ENCODE results near the gene INCENP.

INCENP gene

DNA sequence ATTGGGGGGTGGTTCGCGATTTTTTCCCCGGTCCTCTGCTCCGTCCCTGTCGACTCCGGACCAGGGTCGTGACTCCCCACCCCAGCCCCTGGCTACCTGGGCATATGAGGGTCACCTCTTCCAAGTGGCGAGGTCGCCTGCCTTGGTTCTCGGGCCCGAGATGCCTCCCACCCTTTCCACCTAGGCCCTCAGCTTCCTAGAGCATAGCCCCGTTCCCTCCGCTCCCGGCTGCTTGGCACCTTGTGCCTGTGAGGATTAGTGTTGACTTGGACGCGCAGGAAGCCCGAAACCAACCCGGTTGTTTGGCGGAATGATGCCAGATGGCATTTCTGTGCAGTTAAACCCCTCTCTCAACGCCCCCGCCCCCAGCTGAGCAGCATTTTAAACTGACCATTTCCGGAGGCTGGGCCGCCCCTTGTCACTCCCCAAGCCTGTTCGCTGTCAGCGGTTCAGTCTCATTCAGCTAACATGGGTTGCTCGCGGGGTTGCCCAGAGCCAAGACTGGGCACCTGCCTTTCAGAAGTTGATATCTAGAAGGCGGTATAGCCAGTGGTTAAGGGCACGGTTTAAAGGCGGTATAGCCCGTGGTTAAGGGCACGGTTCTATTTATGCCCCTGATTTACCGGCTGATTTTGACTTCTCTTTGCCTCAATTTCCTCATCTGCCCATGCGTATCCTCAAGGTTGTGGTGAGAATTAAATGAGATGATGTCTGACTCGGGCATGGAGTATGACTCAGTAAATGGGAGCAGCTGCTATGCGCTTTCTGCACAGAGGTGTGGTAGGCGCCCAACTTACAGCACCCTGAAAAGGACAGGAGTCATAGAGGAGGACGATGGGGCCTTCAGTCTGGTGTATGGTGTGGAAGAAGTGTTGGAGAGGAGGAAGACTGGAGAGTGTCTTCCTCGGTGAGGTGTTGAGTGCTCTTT lies 639 bp downstream of the INCENP start:
- peak; percentile 53 for DNase-seq

DNA sequence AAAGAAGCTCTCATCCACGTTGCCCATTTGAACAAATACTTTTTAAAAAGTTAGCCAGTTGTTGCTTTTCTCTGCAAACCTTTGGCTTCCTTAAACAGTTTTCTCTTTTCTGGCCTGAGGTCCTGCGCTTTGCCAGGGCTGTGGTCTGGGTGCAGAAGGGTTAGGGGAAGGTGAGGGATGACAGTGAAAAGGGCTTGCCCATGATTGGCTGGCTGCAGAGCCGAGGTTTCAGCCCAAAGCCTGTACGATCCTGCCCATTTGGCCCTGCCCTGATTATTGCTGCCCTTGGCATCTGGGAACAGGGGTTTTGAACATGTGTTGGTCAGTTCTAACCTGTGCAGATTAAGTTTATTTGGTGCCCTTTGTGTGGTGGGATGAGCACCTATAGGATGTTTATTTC lies 1.5 kb downstream of the INCENP start:
- no peak for DNase-seq

DNA sequence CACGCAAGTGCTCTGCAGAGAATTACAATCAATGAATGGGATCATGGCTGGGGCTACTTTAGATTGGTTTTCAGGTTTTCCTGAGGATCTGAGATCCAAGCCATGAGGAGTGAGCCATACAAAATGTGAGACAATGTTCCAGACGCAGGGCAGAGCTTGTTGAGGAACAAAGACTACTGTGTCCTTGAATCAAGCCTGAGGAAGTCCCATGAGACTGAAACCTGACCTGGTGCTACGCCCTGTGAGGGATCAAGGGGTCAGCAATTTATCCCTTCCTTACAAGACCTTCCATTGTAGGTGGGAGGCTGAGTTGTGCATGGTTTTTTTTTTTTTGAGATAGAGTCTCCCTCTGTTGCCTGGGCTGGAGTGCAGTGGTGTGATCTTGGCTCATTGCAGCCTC lies 2.1 kb downstream of the INCENP start:
- no peak for DNase-seq

DNA sequence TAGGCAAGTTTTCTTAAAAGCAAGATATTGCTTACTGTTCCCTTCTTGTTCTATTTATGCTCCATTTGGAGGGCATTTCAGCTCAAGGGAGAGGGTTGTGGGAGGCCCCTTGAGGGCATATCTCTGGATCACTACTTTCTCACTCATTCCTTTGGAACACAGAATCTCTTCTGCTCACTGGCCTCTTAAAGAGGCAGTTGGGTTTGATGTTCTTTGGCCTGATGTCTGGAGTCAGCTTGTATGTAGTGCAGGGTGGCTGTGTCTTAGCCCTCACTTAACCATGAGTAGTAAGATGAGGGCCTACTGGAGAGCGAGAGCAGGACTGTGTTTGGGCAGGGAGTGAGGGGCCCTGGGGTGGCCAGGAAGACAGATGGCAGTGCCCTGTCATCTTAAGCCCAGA lies 3.6 kb downstream of the INCENP start:
- DNase-seq = no peak

DNA sequence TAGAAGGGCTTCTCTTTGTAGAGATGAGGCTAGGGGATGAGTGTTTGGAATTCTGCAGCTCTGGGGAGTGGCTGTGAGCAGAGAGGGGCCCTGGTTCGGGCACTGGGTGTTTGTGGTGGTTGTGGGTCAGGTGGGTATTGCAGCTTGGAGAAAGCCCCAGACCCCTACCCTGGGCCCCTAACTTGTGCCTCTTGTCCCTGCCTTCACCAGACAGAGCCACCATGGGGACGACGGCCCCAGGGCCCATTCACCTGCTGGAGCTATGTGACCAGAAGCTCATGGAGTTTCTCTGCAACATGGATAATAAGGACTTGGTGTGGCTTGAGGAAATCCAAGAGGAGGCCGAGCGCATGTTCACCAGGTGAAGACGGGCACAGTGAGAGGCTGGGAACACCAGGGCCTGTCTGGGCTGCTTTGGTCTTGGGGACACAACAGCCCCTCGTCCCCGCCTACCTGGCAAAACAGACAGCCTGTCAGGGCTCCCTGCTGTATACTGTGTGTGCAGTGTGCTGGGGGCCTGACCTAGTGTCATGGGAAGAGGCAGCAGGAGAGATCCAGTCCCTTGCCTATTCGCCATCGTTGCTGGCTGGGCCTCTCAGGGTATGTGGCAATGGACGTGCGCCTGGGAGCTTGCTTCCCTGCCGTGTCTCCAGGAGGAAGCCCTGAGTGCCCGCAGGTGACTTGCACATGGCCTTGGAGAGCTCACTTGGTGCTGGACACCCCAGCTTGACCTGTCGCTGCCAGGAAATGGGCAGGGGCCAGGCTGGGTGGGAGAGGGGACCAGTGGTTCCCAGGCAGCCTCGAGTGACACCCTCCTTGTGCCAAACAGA lies 4.3 kb downstream of the INCENP start:
- no peak for DNase-seq

DNA sequence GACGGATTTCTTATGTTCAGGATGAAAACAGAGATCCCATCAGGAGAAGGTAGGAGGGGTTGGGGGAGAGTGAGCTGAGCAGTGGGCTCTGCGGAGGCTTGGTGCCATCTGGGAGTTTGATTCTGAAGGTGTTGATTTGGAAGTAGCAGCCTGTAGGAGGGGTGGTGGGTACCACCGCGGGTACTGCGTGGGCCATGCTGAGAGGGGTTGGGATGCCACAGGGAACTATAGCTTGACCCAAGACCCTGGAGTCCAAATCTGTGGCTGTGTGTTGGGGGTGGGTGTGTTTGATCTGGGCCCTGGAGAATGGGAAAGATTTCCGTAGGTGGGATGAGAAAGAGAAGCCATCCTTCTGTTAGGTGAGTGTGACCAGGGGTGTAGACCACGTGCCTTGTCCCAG lies 5.0 kb downstream of the INCENP start:
- DNase-seq = no peak

DNA sequence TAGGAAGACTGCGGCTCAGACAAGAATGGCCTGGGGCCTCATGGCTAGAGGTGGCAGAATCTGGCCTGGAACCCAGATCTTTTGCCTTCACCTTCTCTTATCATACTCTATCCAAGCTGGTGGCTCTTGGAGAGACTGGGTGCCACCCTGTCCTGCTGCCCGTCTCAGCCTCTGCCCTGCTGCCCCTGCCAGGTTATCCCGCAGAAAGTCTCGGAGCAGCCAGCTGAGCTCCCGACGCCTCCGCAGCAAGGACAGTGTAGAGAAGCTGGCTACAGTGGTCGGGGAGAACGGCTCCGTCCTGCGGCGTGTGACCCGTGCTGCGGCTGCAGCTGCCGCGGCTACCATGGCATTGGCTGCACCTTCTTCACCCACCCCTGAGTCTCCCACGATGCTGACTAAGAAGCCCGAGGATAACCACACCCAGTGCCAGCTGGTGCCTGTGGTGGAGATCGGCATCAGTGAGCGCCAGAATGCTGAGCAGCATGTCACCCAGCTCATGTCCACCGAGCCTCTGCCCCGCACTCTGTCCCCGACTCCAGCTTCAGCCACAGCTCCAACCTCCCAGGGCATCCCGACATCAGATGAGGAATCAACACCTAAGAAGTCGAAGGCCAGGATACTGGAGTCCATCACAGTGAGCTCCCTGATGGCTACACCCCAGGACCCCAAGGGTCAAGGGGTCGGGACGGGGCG lies 5.9 kb downstream of the INCENP start:
- DNase-seq = no peak

DNA sequence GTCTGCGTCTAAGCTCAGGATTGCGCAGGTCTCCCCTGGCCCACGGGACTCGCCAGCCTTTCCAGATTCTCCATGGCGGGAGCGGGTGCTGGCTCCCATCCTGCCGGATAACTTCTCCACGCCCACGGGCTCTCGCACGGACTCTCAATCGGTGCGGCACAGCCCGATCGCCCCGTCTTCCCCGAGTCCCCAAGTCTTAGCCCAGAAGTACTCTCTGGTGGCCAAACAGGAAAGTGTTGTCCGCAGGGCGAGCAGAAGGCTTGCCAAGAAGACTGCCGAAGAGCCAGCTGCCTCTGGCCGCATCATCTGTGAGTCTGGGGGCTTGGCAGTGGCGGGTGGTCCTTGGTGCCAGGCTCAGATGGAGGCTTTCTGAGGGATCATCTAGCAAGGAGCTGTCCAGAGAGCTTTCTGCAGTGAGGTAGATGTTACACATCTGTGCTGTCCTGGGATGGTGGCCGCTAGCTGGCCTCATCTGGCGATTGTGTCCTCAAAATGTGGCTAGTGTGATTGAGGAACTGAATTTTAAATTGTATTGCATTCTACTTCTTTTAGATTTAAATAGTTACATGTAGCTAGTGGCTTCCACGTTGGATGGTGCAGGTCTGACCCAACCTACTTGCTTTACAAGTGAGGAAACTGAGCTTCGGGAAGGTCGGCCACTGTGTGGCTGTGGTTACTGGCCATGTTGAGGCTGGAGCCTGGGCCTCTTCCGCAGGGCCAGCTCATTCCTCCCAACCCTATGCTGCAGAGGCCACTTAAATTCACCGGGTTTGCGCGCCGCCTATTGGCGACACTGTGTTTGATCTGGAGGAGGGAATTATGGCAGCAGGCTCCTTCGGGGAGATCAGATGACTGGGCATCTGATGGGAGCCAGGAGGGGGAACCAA lies 6.7 kb downstream of the INCENP start:
- no peak for DNase-seq

DNA sequence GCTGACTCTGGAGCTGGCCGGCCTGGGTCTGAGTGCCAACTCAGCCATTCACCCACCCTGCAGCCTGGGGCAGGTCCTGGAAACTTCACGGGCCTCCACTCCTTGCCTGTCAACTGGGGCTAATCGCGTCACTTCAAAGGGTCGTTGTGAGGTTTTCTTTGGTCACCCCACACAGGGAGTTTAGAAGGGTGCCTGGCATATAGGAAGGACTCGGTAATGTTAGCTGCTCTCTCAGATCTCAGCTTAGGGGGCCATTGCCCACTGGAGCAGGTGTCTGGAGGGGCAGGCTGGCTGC lies 7.3 kb downstream of the INCENP start:
- no peak for DNase-seq

DNA sequence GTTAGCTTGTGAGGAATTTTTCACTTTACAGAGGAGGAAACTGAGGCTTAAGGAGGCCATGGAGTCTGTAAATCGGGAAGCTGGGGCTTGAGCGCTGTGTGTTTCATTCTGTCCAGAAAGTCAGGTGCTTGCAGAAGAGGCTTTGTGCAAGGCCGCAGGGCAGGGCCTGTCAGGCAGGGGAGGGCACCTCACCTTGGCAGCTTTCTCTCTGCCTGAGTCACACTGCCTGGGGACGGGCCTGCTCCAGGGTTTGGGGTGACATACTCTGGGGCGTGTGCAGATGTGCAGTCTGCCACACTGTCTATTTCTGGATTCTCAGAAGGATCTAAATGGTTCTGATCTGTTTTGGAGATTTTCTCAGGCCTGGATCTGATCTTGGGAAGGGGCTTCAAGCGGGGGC lies 8.4 kb downstream of the INCENP start:
- no peak for DNase-seq

DNA sequence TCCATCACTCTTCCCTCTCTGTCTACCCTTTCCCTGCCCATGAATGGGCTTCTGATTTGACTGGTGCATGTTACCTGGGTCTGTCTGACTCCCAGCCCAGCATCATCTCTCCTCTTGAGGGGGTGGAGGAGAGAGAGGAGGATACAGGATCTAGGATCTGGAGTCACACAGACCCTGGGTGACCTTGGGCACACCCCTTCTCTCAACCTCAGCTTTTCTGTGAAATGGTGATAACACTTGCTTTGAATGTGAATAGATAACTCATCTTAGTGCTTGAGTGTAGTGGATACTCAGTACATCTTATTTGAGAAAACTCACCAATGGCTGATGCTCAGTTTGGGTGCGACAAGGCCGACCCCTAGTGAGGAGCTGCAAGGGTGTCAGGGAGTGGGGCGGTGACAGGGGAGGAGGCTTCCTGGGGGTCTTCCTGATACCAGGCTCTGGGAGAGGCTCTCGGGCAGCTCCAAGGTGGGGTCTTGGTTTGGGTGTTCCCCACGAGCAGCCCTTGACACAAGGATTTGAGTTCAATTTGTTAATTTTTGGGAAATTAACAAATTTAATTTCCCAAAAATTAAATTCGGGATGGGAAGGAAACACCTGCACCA lies 9.0 kb downstream of the INCENP start:
- DNase-seq = no peak

DNA sequence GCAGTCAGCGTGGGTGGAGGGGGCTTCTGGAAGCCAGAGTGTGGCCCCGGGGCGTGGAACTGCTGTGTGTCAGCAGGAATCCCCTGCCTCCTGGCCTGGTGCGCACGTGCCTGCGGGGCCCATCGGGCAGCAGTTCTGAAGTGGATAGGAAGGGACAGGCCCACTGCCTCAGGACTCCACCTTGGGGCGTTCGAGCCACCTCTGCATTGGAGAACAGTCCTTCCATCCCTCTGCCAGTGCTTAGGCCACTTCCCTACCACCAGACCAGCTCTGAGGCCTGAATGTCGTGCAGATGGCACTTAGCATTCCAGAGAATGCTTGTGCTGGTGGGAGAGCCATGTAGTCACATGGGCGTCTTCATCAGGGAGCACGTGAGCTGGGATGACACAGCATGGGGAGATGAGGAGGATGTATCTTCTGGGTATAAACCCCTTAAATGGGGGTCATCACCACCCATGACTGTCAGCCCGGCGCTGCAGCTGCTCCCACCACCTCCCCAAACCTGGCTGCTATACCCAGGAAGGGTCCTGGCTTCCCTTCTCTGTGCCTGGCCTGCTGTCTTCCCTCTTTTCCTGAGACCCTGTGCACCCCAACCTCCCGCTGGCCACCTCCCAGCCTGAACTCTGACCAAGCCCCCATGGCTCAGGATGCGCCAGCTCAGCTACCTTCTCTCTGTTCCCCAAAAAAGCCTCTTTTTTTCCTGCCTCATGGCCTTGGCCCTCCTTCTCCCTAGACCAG lies 9.7 kb downstream of the INCENP start:
- DNase-seq = no peak

DNA sequence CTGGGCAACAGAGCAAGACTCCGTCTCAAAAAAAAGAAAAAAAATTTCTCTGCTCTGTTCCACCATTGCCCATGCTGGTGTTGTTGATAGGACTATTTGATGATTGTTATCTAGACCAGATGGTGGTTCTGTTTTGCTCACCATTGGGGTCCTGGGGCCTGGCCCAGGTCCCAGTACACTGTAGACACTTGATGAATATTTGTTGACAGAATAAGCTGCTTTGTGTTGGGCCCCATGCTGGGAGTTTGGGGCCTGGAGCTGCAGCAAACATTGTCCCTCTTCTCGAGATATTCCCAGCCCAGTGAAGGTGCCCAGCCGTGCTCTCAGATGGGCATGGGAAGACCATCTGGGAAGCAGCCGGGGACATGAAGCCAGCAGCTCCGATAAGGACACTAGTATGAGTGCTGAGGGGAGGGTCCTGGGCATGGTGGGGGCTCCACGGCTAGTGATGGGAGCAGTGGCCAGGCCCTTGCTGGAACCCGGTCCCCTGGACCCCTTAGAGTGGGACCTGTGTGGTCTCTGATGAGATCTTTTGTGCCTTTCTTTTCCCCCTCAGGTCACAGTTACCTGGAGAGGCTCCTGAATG lies 13.6 kb downstream of the INCENP start:
- no peak for DNase-seq

DNA sequence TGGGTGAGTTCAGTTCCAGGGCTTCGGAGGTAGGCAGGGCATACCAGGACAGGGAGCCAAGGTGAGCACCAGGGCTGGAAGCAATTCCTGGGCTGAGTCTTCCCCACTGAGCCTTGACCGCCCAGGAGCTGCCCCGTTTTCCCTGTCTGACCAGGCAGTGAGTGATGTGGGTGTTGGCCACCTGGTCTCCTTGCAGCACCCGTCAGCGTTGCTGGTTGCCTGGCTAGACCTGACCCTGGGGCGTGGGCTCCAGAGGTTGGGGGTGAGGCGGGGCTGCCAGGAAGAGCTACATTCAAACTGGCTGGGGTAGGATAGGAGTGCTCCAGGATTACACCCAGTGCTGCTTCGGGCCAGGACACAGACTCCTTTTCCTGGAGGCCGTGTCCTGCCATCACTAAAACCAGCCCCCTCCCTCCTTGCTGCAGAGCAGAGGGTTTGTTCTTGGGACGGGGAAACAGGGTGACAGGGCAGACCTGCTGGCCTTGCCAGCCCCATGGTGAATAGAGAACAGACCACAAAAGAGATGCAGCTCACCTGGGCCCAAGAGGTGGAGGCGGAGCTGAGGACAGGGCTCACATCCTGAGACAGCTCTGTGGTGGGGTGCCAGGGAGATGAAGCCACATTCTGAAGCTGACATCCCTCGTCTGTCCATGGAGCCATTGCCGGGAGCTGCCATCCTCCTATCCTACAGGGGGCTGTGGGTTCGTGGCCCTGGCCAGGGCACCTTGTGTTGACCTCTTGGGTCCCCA lies 14.2 kb downstream of the INCENP start:
- DNase-seq = no peak

DNA sequence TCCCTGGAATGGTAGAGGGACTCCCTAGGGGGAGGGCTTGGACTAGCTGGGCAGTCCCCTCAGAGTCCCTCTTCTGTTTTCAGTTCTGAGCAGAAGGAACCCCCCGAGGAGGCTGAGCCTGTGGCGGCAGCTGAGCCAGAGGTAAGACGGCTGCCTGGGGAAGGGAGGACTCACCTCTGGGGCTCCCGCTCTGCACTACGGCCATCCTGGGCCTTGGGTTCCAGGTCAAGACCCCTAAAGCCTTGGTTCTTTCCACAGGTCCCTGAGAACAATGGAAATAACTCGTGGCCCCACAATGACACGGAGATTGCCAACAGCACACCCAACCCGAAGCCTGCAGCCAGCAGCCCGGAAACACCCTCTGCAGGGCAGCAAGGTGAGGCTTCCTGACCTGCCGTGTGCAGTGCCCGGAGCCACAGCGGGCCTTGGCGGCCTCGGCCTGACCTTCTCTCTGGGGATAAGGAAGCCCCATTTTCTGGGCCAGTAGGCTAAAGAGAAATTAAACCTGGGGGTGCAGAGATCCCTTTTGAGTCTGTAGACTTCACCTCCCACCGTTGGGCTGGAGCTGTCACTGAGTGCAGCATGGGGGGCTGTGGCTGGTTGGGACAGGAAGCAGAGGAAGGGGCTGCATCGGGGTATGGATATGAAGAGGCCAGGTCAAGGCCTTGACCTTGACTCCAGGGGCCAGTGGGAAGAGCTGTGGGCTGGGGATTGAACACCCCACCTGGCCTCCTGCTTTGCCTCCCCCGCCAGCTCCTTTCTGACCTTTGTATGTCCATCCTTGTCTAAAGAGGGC lies 15.0 kb downstream of the INCENP start:
- no peak for DNase-seq

DNA sequence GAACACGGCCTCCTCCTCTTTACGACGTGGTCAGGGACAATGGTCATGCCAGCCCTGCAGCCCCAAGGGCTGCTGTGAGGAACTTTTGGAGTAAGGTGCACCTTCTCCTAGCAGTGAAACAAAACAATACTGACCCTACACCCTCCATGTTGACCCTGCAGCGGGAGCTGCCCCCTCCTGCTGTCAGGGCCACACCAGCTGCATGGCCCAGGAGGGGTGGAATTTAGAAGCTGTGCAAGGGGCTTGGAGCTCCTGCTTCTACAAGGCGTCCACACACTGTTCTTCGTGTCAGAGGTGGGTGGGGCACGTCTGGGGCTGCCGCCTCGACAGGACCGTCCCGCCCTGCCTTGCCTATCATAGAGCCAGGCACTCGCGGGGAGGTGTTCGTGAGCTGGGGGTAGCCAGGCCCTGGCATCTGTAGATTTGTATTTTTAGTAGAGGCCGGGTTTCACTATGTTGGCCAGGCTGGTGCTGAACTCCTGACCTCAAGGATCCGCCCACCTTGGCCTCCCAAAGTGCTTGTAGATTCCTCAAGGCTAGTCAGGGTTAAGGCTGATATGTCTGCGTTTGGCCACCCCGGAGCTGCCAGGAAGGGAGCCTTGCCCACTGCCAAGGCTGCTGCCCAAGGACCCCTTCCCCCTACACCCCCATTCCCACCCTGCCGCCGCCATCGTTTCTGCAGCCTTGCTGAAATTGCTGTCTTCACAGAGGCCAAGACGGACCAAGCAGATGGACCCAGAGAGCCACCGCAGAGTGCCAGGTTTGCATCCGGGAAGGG lies 15.9 kb downstream of the INCENP start:
- DNase-seq = no peak

DNA sequence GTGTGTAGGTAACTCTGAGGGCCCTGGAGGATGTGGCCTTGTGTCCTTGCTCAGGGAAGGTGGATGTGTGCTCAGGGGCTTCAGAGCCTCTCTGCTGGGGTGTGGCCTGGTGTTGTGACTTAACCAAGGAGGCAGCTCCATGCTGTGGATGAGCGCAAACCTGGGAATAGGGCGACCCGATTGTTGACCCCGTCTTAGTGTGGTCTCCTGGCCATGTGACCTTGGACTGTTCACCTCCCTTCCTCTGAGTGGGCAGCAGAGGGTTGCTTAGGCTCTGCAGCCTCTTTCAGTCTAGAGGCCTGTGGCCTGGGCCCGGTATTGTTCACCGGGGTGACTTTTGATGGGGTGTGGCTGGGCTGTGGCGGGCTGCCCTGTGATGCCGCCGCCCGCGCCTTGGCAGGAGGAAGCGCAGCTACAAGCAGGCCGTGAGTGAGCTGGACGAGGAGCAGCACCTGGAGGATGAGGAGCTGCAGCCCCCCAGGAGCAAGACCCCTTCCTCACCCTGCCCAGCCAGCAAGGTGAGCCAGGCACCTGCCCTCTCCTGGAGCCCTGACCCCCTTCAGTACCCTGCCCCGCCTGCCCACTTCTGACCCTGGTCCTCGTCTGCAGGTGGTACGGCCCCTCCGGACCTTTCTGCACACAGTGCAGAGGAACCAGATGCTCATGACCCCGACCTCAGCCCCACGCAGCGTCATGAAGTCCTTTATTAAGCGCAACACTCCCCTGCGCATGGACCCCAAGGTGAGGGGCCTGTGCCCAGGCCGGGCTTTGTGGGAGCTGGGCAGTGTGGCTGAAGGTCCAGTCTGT lies 16.7 kb downstream of the INCENP start:
- DNase-seq = no peak
